Measurements from ENCODE around the gene ARL2BP.
A peak's percentile ranks its signal among the peaks of the same experiment; 100 is the strongest.
"Not testable (repeated sequence)": the region's sequence is repeated elsewhere in the genome, so short reads cannot be mapped to it uniquely, and the experiment has no call there.

The ARL2BP gene

GRCh38 chr16:57244767-57245471 is at the start of gene ARL2BP:
Gene ARL2BP, plus strand, starts transcription at chr16:57245259. Its CDS starts 109 bp downstream, at chr16:57245368.
- peak; percentile 97 for DNase-seq

GRCh38 chr16:57196286-57196685 is 48.8 kb upstream of the ARL2BP start:
- no peak for DNase-seq

- no peak for DNase-seq
Observed at GRCh38 chr16:57196753-57197152, 48.3 kb upstream of the ARL2BP start.

GRCh38 chr16:57200321-57200720 is 44.7 kb upstream of the ARL2BP start:
- not testable (repeated sequence) for DNase-seq

- DNase-seq, result not testable (repeated sequence)
Observed at GRCh38 chr16:57200926-57201325, 44.1 kb upstream of the ARL2BP start.

GRCh38 chr16:57202095-57202886 is 42.8 kb upstream of the ARL2BP start:
- no peak for DNase-seq

GRCh38 chr16:57203451-57203850 is 41.6 kb upstream of the ARL2BP start:
- DNase-seq, result no peak

- DNase-seq, result no peak
Observed at GRCh38 chr16:57204675-57205074, 40.4 kb upstream of the ARL2BP start.

GRCh38 chr16:57208926-57209325 is 36.1 kb upstream of the ARL2BP start:
- DNase-seq, result no peak

- no peak for DNase-seq
Observed at GRCh38 chr16:57209780-57210179, 35.3 kb upstream of the ARL2BP start.

- DNase-seq, result no peak
Observed at GRCh38 chr16:57213462-57213861, 31.6 kb upstream of the ARL2BP start.

GRCh38 chr16:57216968-57217367 is 28.1 kb upstream of the ARL2BP start:
- DNase-seq, result no peak

- DNase-seq, result no peak
Observed at GRCh38 chr16:57223057-57223456, 22.0 kb upstream of the ARL2BP start.

- no peak for DNase-seq
Observed at GRCh38 chr16:57224651-57225335, 20.3 kb upstream of the ARL2BP start.

- DNase-seq, result no peak
Observed at GRCh38 chr16:57225978-57226377, 19.1 kb upstream of the ARL2BP start.

- no peak for DNase-seq
Observed at GRCh38 chr16:57226701-57227621, 18.1 kb upstream of the ARL2BP start.

- no peak for DNase-seq
Observed at GRCh38 chr16:57229079-57229478, 16.0 kb upstream of the ARL2BP start.

- DNase-seq, result no peak
Observed at GRCh38 chr16:57231821-57232350, 13.2 kb upstream of the ARL2BP start.

- no peak for DNase-seq
Observed at GRCh38 chr16:57233944-57234706, 10.9 kb upstream of the ARL2BP start.

GRCh38 chr16:57234707-57235092 is 10.4 kb upstream of the ARL2BP start:
- DNase-seq, result no peak

Data from HCEC 1CT (cell line).